Loucy (cell line): ENCODE data around the gene BICD2.
A peak's percentile ranks its signal among the peaks of the same experiment; 100 is the strongest.

ENCODE experiments used
- H2AFZ ChIP-seq: fragments of 200-600 bp; sonication (generic); 2 replicates; pipeline ENCODE4 v1.6.0; 2016; ENCODE audit warnings: antibody characterized with exemption, mild to moderate bottlenecking, low read length, moderate library complexity
- H3F3A ChIP-seq: fragments of 200-600 bp; 2 replicates; pipeline ENCODE4 v1.6.0; 2016; ENCODE audit warnings: antibody characterized with exemption, low read depth, mild to moderate bottlenecking
- H3K27me3 ChIP-seq: fragments of 200-600 bp; sonication (generic); 2 replicates; pipeline ENCODE4 v1.6.1; 2014; ENCODE audit warnings: low read length, mild to moderate bottlenecking; ENCODE audit not compliant: insufficient read depth, poor library complexity, severe bottlenecking
- H3K36me3 ChIP-seq: fragments of 200-600 bp; sonication (generic); 2 replicates; pipeline ENCODE4 v1.6.1; 2016; ENCODE audit warnings: low read length; ENCODE audit not compliant: insufficient read depth
- H3K4me1 ChIP-seq: fragments of 200-600 bp; sonication (generic); 2 replicates; pipeline ENCODE4 v1.5.1; 2014; ENCODE audit warnings: low read length, mild to moderate bottlenecking; ENCODE audit not compliant: insufficient read depth, poor library complexity, severe bottlenecking
- H3K4me2 ChIP-seq: fragments of 200-600 bp; sonication (generic); 2 replicates; pipeline ENCODE4 v1.6.0; 2014; ENCODE audit warnings: antibody characterized with exemption, low read length, low read depth, mild to moderate bottlenecking; ENCODE audit not compliant: poor library complexity, severe bottlenecking
- H3K4me3 ChIP-seq: fragments of 200-600 bp; sonication (generic); 2 replicates; pipeline ENCODE4 v1.5.1; 2014; ENCODE audit warnings: low read length, mild to moderate bottlenecking, mixed read lengths; ENCODE audit not compliant: poor library complexity, severe bottlenecking
- H3K79me2 ChIP-seq: fragments of 200-600 bp; sonication (generic); 2 replicates; pipeline ENCODE4 v1.6.1; 2014; ENCODE audit warnings: low read length; ENCODE audit not compliant: insufficient read depth
- H3K9ac ChIP-seq: fragments of 200-600 bp; sonication (generic); 2 replicates; pipeline ENCODE4 v1.6.0; 2014; ENCODE audit warnings: mild to moderate bottlenecking, low read depth, low read length, moderate library complexity; ENCODE audit not compliant: poor library complexity, severe bottlenecking
- H3K9me2 ChIP-seq: fragments of 200-600 bp; sonication (generic); replicated peaks from 2 replicates; pipeline ENCODE4 v1.6.1; 2016; ENCODE audit warnings: low read depth, low read length, mixed read lengths
- H3K9me3 ChIP-seq: fragments of 200-600 bp; sonication (generic); 2 replicates; pipeline ENCODE4 v1.6.1; 2014; ENCODE audit warnings: mild to moderate bottlenecking, antibody characterized with exemption, low read length, low read depth; ENCODE audit not compliant: insufficient read depth
- H4K20me1 ChIP-seq: fragments of 200-600 bp; sonication (generic); 2 replicates; pipeline ENCODE4 v1.6.0; 2014; ENCODE audit warnings: antibody characterized with exemption, low read length, mild to moderate bottlenecking; ENCODE audit not compliant: insufficient read depth, poor library complexity, severe bottlenecking
- CTCF ChIP-seq: fragments of 200-600 bp; sonication (generic); conservative IDR thresholded peaks from 2 replicates; pipeline ENCODE4 v1.5.1; 2014; ENCODE audit warnings: mild to moderate bottlenecking, antibody characterized with exemption, low read length
- EZH2phosphoT487 ChIP-seq: fragments of 200-600 bp; IDR thresholded peaks from 2 replicates; pipeline ENCODE4 v1.6.1; 2018; ENCODE audit warnings: antibody characterized with exemption, mild to moderate bottlenecking, moderate library complexity, borderline replicate concordance

The BICD2 gene

GRCh38 chr9:92807757-92808725, 43.4 kb upstream of the BICD2 start:
- peak overlapping the region; percentile 64 for H3K4me3 ChIP-seq
- no peaks in the 10 kb centered on the region for H3K79me2 ChIP-seq
- peak overlapping the region; percentile 77 for H3K4me2 ChIP-seq
- H3K36me3 ChIP-seq = no peaks in the 10 kb centered on the region
- H3K9ac ChIP-seq = no peak overlapping the region
- H3F3A ChIP-seq = no peaks in the 10 kb centered on the region
- TF ChIP-seq EZH2phosphoT487 (no peak), CTCF (no peak)
- H3K9me2 ChIP-seq = no peaks in the 10 kb centered on the region
- peak overlapping the region; percentile 96 for H2AFZ ChIP-seq
- no peaks in the 10 kb centered on the region for H3K9me3 ChIP-seq
- peaks cover 9% of the 10 kb centered on the region for H3K4me1 ChIP-seq
- H3K27me3 ChIP-seq = peaks cover 18% of the 10 kb centered on the region
- H4K20me1 ChIP-seq = no peaks in the 10 kb centered on the region

- peaks cover 18% of the 10 kb centered on the region for H3K27me3 ChIP-seq
- peak overlapping the region; percentile 64 for H3K4me3 ChIP-seq
- H3K4me2 ChIP-seq = peak overlapping the region; percentile 77
- no peaks in the 10 kb centered on the region for H3K9me2 ChIP-seq
- H3K79me2 ChIP-seq = no peaks in the 10 kb centered on the region
- H4K20me1 ChIP-seq = no peaks in the 10 kb centered on the region
- no peaks in the 10 kb centered on the region for H3F3A ChIP-seq
- no peaks in the 10 kb centered on the region for H3K9me3 ChIP-seq
- H3K36me3 ChIP-seq = no peaks in the 10 kb centered on the region
- H3K9ac ChIP-seq = no peak overlapping the region
- H2AFZ ChIP-seq = peak overlapping the region; percentile 96
- peaks cover 9% of the 10 kb centered on the region for H3K4me1 ChIP-seq
- TF ChIP-seq EZH2phosphoT487 (no peak), CTCF (no peak)
Measured at GRCh38 chr9:92807031-92807756, 42.6 kb upstream of the BICD2 start.

- H3K27me3 ChIP-seq = peaks cover 18% of the 10 kb centered on the region
- H4K20me1 ChIP-seq = no peaks in the 10 kb centered on the region
Measured at GRCh38 chr9:92804727-92805126, 40.1 kb upstream of the BICD2 start.

More at GRCh38 chr9:92804727-92805126, 40.1 kb upstream of the BICD2 start:
- TF ChIP-seq EZH2phosphoT487 (no peak), CTCF (no peak)
- Histone ChIP-seq H3K9me3 (no peaks in the 10 kb centered on the region), H3F3A (no peaks in the 10 kb centered on the region), H3K9ac (no peak overlapping the region), H3K4me3 (no peak overlapping the region), H3K36me3 (no peaks in the 10 kb centered on the region), H3K79me2 (no peaks in the 10 kb centered on the region), H3K4me1 (peaks cover 9% of the 10 kb centered on the region), H2AFZ (no peak overlapping the region), H3K4me2 (no peak overlapping the region), H3K9me2 (no peaks in the 10 kb centered on the region)
